Upper lobe of left lung (tissue), 4 donors: Measurements from ENCODE around the gene HSPG2.
"Not testable (repeated sequence)": the region's sequence is repeated elsewhere in the genome, so short reads cannot be mapped to it uniquely, and the experiment has no call there.

Source experiments
- EP300 ChIP-seq, 4 donors: sonication (generic); formaldehyde crosslinking; IDR thresholded peaks; one replicate each; pipeline ENCODE4 v1.5.1; 2017; ENCODE audit warnings: antibody characterized with exemption in 4 of 4, control low read depth in 2 of 4
- POLR2A ChIP-seq, 4 donors: fragments of 450-650 bp; IDR thresholded peaks; one replicate each; pipeline ENCODE4 v1.5.1; 2016 to 2017; ENCODE audit warnings: antibody characterized with exemption in 4 of 4, mild to moderate bottlenecking in 2 of 4
- POLR2AphosphoS5 ChIP-seq, 2 donors: sonication (generic); formaldehyde crosslinking; IDR thresholded peaks; one replicate each; pipeline ENCODE4 v1.5.1; 2017; ENCODE audit warnings: antibody characterized with exemption in 2 of 2
- TF ChIP-seq, protein P1 (sequence below), 6 experiments: fragments of 450-650 bp in 4 of 6; fragments of 200-600 bp in 2 of 6; sonication (generic) in 2 of 6; IDR thresholded peaks; one replicate each; pipeline ENCODE4 v1.5.1; 2016 to 2019; ENCODE audit warnings: antibody characterized with exemption in 6 of 6

DNA sequence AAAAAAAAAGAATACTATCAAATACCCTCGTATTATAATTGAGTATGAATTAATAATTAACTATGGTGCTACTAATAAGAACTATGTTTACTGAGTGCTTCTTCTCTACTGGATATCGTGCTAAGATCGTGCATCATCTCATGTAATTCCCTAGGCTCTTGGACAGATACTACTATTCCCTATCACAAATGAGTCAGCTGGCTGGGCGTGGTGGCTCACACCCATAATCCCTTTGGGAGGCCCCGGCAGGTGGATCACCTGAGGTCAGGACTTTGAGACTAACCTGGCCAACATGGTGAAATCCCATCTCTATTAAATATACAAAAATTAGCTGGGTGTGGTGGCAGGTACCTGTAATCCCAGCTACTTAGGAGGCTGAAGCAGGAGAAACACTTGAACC is 48.8 kb upstream of the HSPG2 start:
- TF ChIP-seq, protein P1, sequence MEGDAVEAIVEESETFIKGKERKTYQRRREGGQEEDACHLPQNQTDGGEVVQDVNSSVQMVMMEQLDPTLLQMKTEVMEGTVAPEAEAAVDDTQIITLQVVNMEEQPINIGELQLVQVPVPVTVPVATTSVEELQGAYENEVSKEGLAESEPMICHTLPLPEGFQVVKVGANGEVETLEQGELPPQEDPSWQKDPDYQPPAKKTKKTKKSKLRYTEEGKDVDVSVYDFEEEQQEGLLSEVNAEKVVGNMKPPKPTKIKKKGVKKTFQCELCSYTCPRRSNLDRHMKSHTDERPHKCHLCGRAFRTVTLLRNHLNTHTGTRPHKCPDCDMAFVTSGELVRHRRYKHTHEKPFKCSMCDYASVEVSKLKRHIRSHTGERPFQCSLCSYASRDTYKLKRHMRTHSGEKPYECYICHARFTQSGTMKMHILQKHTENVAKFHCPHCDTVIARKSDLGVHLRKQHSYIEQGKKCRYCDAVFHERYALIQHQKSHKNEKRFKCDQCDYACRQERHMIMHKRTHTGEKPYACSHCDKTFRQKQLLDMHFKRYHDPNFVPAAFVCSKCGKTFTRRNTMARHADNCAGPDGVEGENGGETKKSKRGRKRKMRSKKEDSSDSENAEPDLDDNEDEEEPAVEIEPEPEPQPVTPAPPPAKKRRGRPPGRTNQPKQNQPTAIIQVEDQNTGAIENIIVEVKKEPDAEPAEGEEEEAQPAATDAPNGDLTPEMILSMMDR (IDR thresholded peaks at IDR 0.05) = not testable (repeated sequence)
- not testable (repeated sequence) for TF ChIP-seq POLR2A, EP300, POLR2AphosphoS5 (IDR thresholded peaks at IDR 0.05)
